HG03175 (cell line): ENCODE measurements around the gene ANO9.

ENCODE experiments used
- ATAC-seq: cut with Tn5 transposase; IDR thresholded peaks from one replicate; pipeline ENCODE4 v1.9.1; 2021; ENCODE audit warnings: mild to moderate bottlenecking, moderate library complexity; ENCODE audit not compliant: unreplicated experiment

The ANO9 gene

DNA sequence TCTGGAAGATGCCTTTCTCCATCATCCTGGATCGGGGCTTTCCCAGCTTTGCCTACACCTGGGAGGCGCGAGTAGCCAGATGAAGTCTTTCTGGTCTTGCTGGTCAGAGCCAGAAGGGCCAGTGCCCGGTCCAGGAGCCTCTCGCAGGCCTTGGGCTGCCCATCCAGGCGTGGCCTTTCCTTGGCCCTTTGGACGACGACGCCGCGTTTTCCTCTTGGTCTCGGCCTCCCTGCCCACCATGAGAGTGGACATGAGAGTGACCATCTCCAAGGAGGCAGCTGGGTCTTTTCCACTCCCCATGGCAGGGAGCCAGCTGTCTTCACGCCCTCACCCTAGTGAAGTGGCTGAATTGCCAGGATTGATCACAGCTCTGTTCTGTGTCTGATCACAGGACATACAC is 11.8 kb upstream of the ANO9 start:
- no peak for ATAC-seq

DNA sequence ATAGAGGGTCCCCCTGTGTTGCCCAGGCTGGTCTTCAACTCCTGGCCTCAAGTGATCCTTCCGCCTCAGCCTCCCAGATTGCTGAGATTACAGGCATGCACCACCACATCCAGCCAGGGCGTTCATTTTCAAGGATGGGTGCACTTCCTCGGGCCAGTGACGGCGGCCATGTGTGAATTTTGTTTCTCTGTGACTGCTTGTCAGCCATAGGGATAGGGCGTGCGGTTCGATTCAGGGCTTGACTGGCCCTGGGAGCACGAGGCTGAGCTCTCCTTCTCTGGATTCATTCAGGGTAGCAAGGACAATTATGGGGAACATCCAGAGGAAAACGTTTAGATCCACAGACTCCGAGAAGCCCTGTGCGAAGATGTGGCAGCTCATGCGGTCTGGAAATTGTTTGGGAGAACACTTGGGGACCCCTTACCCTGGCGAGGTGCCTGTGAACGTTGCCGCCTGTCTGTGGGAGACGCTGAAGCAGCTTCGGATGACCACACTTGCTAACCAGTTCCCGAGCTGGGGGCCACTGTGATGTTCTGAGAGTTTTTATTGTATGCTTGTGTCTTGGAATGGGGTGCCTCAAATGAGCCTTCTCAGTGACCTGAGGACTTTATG is 11.2 kb upstream of the ANO9 start:
- no peak for ATAC-seq

DNA sequence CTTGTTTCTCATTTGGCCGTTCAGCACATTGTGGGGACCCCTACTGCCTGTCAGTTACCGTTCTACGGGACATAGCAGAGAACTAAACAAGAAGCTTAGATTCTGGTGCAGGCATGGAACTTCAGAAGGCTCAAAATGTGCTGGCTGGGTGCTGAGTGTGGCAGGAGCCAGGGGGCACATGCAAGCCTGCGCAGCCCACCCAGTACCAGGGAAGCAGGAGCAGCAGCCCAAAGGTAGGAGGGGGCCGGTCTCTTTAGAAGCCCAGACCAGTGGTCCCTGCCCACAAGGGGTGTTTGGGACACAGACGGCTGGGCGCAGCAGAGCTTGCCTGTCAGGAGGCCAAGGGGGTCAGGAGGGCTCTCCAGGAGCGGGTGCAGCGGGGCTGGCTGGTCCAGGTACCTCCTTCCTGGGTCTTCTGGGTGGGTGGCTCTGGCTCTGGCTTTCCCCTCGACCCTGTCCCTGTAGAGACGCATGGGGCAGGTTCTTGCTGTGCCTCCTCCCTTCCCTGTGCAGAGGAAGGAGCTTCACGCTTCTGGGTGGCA is 10.5 kb upstream of the ANO9 start:
- no peak for ATAC-seq

DNA sequence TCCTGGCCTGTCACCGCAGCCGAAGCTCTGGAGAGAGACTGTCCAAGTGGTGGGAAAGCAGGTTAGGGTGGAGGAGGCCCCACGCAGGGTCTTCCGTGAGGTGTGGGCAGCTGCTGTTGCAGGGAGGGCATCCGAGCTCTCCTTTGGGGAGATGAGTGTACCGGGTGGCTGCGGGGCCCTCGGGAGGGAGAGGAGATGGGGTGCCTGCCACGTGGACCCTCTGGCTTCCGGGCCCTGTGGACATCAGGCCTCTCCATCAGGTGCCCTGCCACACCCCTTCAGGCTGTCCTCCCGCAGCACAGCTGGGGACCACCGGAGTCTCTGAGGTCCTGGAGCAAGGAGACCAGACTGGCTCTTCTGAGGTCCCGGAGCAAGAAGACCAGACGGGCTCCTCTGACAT is 9.9 kb upstream of the ANO9 start:
- no peak for ATAC-seq

DNA sequence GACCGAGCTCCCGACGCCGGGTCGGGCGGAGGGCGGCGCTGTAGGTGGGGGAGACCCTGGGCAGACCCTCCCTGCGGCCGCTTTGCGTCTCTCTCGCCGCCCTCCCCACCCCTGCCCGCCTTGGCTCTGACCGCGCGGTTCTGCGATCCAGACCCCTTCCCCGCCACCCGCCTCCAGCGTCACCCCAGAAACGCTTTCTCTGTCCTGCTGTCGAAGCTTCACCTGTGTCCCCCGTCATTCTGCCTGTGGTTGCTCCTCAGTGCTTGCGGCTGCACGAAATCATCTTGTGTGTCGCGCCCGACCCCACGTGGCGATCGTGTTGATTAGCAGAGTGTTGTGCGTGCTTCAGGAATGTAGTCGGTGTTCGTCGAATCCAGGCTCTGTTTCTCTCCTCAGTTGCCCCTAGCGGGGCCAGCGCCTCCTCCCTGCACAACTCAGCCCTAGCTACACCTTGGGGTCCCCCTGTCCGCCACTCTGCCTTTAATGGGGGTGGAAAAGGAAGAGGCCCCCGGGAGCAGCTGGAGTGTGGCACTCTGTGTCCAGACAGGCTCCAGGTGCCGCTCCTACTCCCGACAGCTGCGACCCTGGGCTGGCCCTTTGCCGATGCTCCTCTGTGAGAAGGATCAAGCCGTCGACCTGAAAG is 9.1 kb upstream of the ANO9 start:
- no peak for ATAC-seq

DNA sequence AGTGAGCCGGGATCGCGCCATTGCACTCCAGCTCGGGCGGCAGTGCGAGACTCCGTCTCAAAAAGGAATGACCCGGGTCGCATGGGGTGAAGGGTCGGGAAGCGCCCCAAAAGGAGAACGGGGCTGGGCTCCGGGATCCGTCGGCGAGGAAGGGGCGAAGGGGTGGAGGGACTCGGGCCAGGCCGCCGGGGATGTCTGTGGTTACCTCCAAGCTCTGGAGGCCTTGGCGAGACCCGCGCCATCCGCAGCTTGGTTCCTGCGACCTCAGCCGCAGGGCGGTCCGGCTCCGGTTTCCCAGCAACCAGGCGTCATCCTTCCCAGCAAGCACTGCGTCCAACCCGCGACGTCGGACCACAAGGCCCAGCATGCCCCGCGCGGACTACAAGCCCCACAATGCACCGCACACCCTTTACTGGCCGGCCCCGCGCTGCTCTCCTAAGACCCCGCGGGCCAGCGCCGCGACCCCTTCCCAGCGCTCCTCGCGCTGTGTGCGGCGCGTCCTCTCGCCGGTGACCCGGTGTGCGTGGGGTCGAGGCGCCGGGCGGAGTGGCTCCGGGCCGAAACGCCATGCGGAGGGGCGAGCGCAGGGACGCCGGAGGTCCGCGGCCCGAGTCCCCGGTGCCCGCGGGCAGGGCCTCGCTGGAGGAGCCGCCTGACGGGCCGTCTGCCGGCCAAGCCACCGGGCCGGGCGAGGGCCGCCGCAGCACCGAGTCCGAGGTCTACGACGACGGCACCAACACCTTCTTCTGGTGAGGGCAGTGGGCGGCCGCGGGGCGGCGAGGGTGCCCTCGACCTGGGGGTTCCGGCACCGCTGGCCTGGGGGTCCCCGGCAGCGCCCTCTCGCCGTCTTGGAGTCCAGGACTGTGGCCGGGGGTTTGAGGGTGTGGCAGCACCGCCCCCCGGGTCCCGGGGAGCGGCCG is 8.3 kb upstream of the ANO9 start, which contains the start of gene PTDSS2:
Gene PTDSS2 (plus strand): TSS at position 391 of the 920 bp plus-strand sequence. CDS start 177 bp downstream, at position 568.
- peak; percentile 77 for ATAC-seq

DNA sequence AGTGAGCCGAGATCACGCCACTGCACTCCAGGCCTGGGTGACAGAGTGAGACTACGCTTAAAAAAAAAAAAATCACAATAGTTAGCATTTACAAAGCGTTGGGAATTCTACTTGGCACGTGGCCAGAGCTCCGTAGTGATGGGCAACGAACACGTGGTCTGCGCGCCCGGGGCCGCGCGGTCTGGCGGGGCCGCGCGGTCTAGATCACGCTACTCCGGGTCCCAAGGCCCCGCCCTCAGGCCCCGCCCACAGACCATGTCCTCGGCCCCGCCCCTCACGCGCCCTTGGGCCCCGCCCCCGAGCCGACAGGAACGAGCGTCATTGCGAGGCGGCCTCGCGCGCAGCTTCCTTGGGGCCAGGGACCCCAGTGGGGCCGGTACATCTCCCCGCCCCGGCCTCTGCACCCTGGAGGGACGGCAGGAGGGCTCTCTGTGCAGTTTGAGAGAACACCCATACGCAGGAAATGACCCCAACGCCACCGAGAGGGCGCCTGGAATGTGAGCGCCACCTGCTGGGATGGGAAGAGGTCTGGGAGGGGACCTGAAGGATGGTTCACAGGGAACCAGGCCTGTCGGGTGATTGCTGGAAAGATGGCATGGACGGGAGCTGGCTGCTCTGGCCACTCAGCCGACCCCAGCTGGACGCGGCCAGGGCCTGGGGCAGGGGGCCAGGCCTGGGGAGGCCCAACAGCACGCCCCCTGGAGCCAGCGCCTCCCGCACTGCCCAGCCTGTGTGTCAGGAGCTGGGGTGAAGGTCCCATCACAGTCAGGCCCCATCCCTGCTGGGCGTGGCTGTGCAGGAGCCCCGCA is 6.3 kb upstream of the ANO9 start:
- ATAC-seq = peak; percentile 49

DNA sequence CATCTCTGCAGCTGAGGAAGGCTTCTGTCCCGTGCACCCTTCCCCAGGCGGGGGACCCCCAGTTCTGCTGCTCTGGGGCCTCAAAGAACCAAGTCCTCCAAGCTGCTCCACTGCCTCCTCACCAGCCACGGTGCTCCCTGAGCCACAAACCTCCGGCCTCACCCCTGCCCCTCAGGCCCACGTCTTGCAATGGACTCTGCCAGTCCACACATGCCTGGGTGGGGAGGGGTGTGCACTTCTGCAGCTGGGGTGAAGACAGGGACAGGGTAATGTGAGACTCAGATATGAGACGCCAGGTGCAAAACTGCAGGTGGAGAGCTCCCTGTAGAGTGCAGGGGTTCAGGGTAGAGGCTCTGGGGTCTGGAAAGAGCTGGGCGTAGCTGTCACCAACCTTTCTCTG is 5.1 kb upstream of the ANO9 start:
- ATAC-seq = no peak

DNA sequence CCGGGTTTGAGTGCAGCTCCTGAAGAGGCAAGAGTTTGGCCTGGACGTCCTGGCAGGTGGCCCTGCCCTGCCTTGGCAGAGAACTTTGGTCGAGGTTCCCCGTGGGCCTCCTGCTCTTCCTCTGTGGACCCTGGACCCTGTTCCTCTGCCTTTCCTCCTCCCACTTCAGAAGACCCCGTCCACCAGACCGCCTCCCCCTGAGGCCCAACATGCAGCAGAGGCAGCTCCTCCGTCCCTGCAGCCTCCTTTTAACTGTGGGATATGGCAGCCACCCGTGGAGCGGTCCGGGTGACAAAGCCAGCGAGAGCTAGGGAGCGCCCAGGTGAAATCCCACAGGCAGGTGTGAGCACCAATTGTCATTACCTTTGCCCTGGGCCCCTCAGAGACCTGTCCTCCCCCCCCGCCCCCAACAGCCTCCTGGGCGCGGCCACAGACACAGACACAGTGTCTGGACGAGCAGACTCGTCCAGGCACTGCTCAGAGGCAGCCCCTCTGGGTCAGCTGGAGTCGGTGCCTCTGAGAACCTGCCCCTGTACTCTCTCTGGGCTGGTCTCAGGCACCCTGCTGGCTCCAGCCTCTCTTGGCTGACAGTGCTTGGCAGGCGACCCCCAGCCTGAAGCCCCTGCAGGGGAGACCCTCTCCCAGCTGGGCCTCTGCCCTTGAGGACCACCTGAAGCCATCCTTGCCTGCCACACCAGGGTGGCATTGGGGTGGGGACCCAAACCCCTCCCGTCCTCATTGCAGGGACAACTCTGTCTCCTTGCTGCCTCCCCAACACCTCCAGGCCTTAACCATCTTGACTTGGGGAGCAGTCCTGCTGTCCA is 4.2 kb upstream of the ANO9 start:
- no peak for ATAC-seq

DNA sequence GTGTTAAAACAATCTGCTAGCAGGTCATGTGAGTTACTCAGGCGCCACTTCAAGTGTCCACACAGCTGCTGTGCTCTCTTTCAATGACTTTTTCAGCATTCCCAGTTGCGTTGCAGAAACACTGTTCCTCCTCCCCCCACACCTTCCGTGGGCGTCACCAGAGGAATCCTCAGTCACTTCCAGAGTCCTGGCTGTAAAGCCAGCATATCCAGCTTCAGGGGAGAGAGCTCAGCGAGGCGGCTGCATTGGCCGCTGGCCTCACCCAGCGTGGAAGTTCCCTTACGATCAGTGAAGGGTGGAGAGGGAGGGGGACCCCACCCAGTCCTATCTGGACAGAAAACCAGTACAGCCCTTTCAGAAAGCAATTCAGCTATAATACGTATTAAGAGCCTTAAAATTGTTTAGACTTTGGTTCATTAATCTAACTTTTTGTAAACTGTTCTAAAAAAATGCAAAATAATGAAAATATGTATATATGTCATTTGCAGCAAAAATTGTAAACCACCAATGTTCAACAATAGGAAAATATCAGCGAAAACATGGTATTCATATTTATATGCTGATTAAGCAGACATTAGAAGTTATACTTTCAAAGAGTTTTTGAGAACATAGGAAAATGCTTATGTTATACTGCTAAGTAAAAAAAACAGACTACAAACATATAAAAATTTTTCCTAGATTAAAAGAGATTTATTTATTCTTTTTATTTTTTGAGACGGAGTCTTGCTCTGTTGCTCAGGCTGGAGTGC is 2.8 kb upstream of the ANO9 start:
- no peak for ATAC-seq

DNA sequence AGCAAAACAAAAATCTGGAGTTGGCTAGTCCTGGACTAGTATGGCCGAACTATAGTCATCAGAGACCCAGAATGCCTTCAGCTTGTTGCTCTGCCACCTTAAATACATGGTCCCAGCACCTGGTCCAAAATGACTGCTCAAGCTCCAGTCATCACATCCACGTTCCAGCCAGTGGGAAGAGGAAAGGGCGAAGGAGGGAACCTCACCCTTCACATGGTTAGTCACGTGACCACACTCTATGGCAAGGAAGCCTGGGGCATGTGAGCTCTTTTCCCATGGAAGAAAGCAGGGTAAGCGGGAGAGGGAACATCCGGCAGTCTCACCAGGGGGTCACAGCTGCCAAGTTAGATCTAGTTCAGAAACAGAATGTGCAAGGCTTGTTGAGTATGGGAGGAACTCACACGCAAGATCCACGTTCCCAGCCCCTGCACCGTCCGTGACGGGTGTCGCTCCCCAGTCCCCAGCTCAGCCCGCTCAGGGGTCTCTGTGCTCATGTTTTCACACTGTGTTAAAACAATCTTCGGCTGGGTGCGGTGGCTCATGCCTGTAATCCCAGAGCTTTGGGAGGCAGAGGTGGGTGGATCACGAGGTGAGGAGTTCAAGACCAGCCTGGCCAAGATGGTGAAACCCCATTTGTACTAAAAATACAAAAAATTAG is 1.9 kb upstream of the ANO9 start:
- ATAC-seq = no peak

DNA sequence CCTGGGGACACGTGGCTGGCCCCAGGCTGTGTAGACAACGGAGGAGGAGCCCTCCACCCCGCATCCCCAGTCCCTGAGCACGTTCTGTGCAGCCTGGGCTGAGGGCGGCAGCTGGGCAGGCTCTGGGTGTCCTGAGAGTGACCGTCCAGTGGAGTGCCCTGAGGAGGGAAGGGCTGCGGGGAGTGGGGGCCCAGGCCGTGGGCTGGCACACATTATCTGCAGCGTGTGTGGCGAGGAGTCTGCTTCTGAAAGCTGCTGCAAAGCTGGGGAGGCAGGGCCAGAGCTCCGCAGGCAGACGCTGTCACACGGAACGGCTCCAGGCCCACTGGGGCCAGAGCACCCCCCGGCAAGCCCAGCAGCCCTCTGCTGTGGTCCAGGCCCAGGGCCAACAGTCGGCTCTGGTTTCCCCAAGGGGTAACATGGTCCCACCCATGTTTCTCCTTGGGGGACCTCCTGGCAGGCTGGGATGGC is 835 bp upstream of the ANO9 start:
- ATAC-seq = no peak

DNA sequence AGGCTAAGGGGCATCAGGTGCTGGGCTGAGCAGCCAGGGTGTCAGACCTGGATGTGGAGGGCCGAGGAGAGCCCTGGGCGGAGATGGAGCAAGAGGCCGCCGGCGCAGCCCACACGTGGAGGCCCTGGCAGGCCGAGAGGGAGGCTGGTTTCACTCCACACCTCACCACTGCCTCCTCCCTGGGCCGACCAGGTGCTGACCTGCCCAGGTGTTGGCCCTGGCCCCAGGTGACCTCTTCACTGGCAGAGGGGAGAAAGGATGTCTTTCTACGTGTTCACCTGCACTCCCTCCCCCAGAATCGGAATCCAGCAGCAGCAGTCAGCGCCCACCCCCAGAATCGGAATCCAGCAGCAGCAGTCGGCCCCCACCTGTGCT is 781 bp downstream of the ANO9 start:
- ATAC-seq = no peak

DNA sequence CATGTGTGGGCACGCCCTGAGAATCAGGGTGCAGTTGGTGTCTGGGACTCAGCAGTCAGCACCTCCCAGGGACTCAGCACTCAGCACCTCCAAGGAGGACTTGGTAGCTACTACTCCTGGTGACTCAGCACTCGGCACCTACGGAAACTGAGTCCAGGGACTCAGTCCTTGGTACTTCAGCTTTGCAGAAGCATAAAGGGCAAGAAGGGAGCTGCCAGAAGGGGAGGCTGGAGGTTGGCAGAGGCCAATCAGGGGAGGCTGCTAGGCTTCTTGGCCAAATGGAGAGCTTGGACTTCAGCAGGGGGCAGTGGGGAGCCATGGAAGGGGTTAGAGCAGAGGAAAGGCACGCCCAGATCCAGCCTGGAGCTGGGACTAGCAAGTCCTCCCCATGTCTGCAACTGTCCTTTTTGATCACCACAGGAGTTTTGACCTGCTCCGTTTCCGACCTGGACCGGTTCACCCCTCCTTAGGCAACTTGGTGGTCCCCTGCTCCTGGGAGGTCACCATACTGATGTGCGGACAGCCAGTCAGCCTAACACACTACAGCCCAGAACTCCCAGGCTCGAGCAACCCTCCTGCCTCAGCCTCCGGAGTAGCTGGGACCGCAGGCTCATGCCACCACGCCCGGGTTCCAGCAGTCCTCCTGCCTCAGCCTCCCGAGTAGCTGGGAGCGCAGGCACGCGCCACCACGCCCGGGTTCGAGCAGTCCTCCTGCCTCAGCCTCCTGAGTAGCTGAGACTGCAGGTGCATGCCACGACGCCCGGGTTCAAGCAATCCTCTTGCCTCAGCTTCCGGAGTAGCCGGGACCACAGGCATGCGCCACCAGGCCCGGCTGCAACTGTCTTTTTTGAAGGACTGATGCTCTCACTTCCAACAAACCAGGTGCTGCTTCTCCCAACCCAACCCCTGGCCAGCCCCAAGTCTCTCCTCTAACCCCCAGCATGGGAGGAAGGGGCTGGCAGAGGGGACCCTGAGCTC is 1.5 kb downstream of the ANO9 start:
- no peak for ATAC-seq

DNA sequence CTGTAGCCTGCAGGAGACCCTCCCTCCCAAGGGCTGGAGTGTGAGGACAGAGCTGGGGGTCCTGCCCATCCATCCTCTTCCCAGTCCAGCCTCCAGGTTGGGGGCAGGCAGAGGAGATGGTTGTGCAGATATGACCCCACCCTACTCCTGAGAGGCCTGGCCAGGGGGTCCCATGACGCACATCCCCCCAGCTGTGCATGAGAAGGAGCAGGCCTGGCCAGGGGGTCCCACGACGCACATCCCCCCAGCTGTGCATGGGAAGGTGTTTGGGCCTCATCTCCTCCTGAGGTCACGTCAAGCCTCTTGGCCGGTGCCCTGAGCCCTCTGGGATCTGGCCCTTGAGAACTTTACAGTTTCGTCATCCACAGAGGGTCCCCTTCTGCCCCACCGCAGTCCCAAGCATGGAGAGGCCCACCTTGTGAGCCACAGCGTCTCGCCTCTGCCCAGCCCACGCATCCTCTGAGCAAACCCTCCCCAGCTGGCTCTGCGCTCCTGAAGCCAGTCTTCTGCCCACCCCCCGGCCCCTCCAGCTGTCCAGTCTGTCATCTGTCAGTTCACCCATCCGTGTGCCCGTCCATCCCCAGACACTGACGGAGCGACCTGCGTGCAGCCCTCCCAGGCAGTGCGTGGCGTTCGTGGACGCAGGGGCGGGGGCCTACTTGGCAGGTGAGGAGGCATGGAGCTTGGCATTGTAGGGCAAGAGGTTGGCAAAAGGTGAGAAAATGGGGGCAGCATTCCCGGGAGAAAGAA is 2.3 kb downstream of the ANO9 start:
- no peak for ATAC-seq

DNA sequence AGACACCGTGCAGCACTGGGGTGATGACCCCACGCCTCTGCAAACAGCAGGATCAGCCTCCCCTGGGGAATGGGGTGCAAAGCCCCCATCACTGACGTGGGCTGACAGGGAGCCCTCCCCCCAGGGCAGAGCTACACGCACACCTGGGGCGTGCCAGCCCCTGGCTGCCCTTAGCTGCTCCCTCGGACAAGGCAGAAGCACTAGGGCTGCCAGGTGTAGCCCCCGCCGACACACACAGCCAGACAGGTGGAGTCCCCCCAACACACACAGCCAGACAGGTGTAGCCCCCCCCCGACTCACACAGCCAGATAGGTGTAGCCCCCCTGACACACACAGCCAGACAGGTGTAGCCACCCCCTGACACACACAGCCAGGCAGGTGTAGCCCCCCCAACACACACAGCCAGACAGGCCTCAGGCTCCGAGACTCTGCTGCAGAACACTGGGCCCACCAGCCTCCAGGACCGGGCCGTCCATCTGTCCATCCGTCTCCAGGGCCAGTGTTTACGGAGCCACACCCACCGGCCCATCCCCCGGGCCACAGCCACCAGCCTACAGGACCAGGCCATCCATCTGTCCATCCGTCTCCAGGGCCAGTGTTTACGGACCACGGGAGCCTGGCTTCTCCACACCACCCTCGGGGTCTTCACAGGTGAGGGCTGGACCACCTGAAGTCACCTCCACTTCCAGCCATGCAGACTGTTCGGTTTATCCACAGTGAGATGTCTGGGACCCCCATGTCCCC is 3.5 kb downstream of the ANO9 start:
- no peak for ATAC-seq
